Measurements from ENCODE around the gene CATSPERE. TPM values are rescaled to one million over a fixed set of nuclear protein-coding genes. Genes with fewer than 3 reads are reported as not detected.

CATSPERE gene
- total and polyA plus RNA-seq, 9 of the 15 experiments (the other 6 are each of a cell fraction or from before 2014, with no cell fraction given): 0.06 to 0.16 (median 0.09) TPM; not detected in 3

GRCh38 chr1:244639561-244639960 lies 178.5 kb downstream of the CATSPERE start:
- ChIA-PET CTCF (ENCODE audit: low intra/inter-chr PET ratio) (no interaction called here), POLR2A (interaction anchor here (0.7 kb wide), 1 partner anchor 39 kb away, joined by 4 read pairs; no protein-coding TSS in a partner anchor)
- DNase-seq (ENCODE audit: extremely low read depth in 1 of 4, low spot score in 3 of 4) (no peak), FAIRE-seq (no peak), ATAC-seq (no peak)
- Histone ChIP-seq H3K9me3 (replicated peaks; ENCODE audit: control insufficient read depth, insufficient read depth, low read depth, low read length) (no peaks in the 10 kb centered on the region), H3K36me3 (ENCODE audit: control insufficient read depth, insufficient read depth, low read length) (no peaks in the 10 kb centered on the region), H3K4me1 (replicated peaks in 1 of 2; ENCODE audit: control insufficient read depth in 2 of 2, insufficient read depth in 2 of 2, low read length in 2 of 2) (peaks cover 0 to 4% of the 10 kb centered on the region in 2 experiments; a peak in 1 of 5 replicates), H3K27me3 (ENCODE audit: control insufficient read depth in 2 of 2, insufficient read depth in 2 of 2, low read length in 2 of 2) (peaks cover 53 to 57% of the 10 kb centered on the region in 2 experiments), H3K9ac (ENCODE audit: insufficient read depth in 1 of 2, low read depth in 2 of 2, low read length in 2 of 2) (no peak overlapping the region), H3K9me1 (ENCODE audit: control insufficient read depth, insufficient read depth, low read length) (no peaks in the 10 kb centered on the region), H2AFZ (ENCODE audit: low read depth, low read length) (no peak overlapping the region), H3K79me2 (ENCODE audit: control insufficient read depth, insufficient read depth, low read length) (no peaks in the 10 kb centered on the region), H3K27ac (ENCODE audit: extremely low read depth, low read depth, low read length) (no peak overlapping the region), H3K4me2 (ENCODE audit: insufficient read depth, low read length) (no peak overlapping the region), H3K4me3 (no peak overlapping the region), H4K20me1 (replicated peaks; ENCODE audit: control insufficient read depth, insufficient read depth, low read length) (no peaks in the 10 kb centered on the region; the same call in 1 of the 2 replicates)
- intact Hi-C loops (cut with micrococcal nuclease) (no loop called here), in situ Hi-C loops (cut with MboI) (no loop called here)
- no TSS peak for BruUV-seq (replicated peaks)
- TF ChIP-seq FOXM1 (IDR thresholded peaks at IDR 0.05; ENCODE audit: low read depth) (no peak), FOXM1 (CRISPR knock-in tag; IDR thresholded peaks at IDR 0.05; ENCODE audit: low read depth) (no peak), ZNF277 (CRISPR knock-in tag; IDR thresholded peaks at IDR 0.05; ENCODE audit: borderline replicate concordance) (no peak), NFIC (IDR thresholded peaks at IDR 0.05) (no peak), NR0B1 (IDR thresholded peaks at IDR 0.05; ENCODE audit: partially characterized antibody) (no peak), TRIM28 (IDR thresholded peaks at IDR 0.05) (no peak), POLR3G (IDR thresholded peaks at IDR 0.05; ENCODE audit: extremely low read depth, insufficient read length, insufficient replicate concordance) (no peak), ZNF133 (CRISPR knock-in tag; IDR thresholded peaks at IDR 0.05) (no peak), MTF1 (CRISPR knock-in tag; IDR thresholded peaks at IDR 0.05; ENCODE audit: borderline replicate concordance) (no peak), ZNF24 (IDR thresholded peaks at IDR 0.05) (no peak), IRF9 (tag; IDR thresholded peaks at IDR 0.05) (no peak), CBX3 (IDR thresholded peaks at IDR 0.05; ENCODE audit: borderline replicate concordance in 1 of 2, low read length in 2 of 2) (no peak), ZC3H11A (IDR thresholded peaks at IDR 0.05; ENCODE audit: low read depth, low read length) (no peak), E2F4 (CRISPR knock-in tag; IDR thresholded peaks at IDR 0.05; ENCODE audit: low read depth) (no peak), ZNF23 (CRISPR knock-in tag; IDR thresholded peaks at IDR 0.05) (no peak), MXD1 (CRISPR knock-in tag; IDR thresholded peaks at IDR 0.05; ENCODE audit: borderline replicate concordance, poor library complexity, severe bottlenecking) (no peak), PPARD (CRISPR knock-in tag; IDR thresholded peaks at IDR 0.05) (no peak)
